HepG2 (cell line): ENCODE measurements around the gene ZNF213.

ENCODE experiments used
- CBX2 ChIP-seq, 2 experiments: fragments of 200-600 bp in 1 of 2; sonication (generic); formaldehyde crosslinking in 1 of 2; IDR thresholded peaks; 2 replicates each; pipeline versions ENCODE4 v1.7.0 to v1.8.1; 2018 to 2022; ENCODE audit warnings: low read depth in 2 of 2, low read length in 1 of 2, mild to moderate bottlenecking in 1 of 2, missing genetic modification reagents in 1 of 2
- EP300 ChIP-seq, 3 experiments: sonication (generic) in 1 of 3; formaldehyde crosslinking in 1 of 3; IDR thresholded peaks; 2 replicates each; pipeline versions ENCODE4 v1.5.1 to v1.6.1; 2011 to 2020; ENCODE audit warnings: low read depth in 2 of 3, low read length in 2 of 3, borderline replicate concordance in 1 of 3, improper control_type of control experiment in 1 of 3, mild to moderate bottlenecking in 1 of 3, missing genetic modification reagents in 1 of 3, moderate library complexity in 1 of 3
- HDAC6 ChIP-seq: fragments of 200-600 bp; sonication (generic); IDR thresholded peaks from 2 replicates; pipeline ENCODE4 v1.7.0; 2017; ENCODE audit warnings: mild to moderate bottlenecking, antibody characterized with exemption, low read length, low read depth
- JARID2 ChIP-seq: sonication (generic); formaldehyde crosslinking; IDR thresholded peaks from 2 replicates; pipeline ENCODE4 v1.8.1; 2023; ENCODE audit warnings: missing genetic modification reagents, inconsistent platforms; ENCODE audit not compliant: insufficient replicate concordance
- MAF1 ChIP-seq: sonication (generic); formaldehyde crosslinking; IDR thresholded peaks from 2 replicates; pipeline ENCODE4 v1.5.0; 2020; ENCODE audit warnings: missing genetic modification reagents, borderline replicate concordance
- POLR2A ChIP-seq, 2 experiments: IDR thresholded peaks; 2 replicates each; pipeline ENCODE4 v1.6.1; 2011; ENCODE audit warnings: low read depth in 2 of 2, low read length in 2 of 2, mild to moderate bottlenecking in 1 of 2, moderate library complexity in 1 of 2; ENCODE audit not compliant: insufficient read depth in 1 of 2
- RNF2 ChIP-seq: fragments of 450-650 bp; conservative IDR thresholded peaks from 2 replicates; pipeline ENCODE4 v1.6.1; 2016; ENCODE audit warnings: low read depth
- ZBTB1 ChIP-seq: sonication (generic); formaldehyde crosslinking; IDR thresholded peaks from 2 replicates; pipeline ENCODE4 v1.4.0; 2020; ENCODE audit warnings: missing genetic modification reagents, borderline replicate concordance
- ZFP1 ChIP-seq: IDR thresholded peaks from 2 replicates; pipeline ENCODE4 v1.6.1; 2016
- ZNF350 ChIP-seq: sonication (generic); formaldehyde crosslinking; IDR thresholded peaks from 2 replicates; pipeline ENCODE4 v1.4.0; 2020; ENCODE audit warnings: mild to moderate bottlenecking, low read depth, missing genetic modification reagents, borderline replicate concordance
- TF ChIP-seq, protein P1 (sequence below): sonication (generic); formaldehyde crosslinking; IDR thresholded peaks from 2 replicates; pipeline ENCODE4 v1.5.0; 2020; ENCODE audit warnings: mild to moderate bottlenecking, missing genetic modification reagents, moderate library complexity
- TF ChIP-seq, protein P2 (sequence below): sonication (generic); formaldehyde crosslinking; IDR thresholded peaks from 2 replicates; pipeline ENCODE4 v1.4.0; 2020; ENCODE audit warnings: mild to moderate bottlenecking, missing genetic modification reagents, borderline replicate concordance

DNA sequence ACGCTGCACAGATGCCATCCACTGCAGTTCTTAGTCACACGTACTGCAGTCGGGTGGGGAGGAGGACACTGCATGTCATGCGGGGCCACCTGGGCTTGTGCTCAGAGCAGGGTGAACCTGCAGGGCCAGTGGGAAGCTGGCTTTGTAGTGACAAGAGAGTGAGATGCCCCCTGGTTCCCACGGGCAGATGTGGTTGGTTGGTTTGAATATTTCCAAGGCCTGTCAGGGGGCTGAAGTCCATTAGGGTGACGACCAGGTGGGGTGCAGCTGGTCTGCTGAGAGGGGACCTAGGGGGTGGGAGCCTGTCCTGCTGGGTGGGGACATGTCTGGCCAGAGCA lies 14.3 kb downstream of the ZNF213 start:
- TF ChIP-seq, protein P1, sequence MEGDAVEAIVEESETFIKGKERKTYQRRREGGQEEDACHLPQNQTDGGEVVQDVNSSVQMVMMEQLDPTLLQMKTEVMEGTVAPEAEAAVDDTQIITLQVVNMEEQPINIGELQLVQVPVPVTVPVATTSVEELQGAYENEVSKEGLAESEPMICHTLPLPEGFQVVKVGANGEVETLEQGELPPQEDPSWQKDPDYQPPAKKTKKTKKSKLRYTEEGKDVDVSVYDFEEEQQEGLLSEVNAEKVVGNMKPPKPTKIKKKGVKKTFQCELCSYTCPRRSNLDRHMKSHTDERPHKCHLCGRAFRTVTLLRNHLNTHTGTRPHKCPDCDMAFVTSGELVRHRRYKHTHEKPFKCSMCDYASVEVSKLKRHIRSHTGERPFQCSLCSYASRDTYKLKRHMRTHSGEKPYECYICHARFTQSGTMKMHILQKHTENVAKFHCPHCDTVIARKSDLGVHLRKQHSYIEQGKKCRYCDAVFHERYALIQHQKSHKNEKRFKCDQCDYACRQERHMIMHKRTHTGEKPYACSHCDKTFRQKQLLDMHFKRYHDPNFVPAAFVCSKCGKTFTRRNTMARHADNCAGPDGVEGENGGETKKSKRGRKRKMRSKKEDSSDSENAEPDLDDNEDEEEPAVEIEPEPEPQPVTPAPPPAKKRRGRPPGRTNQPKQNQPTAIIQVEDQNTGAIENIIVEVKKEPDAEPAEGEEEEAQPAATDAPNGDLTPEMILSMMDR (CRISPR knock-in tag) = no peak
- TF ChIP-seq CBX2 (IDR thresholded peaks at IDR 0.05; ENCODE audit: low read depth, low read length) = no peak
- no peak for TF ChIP-seq CBX2 (CRISPR knock-in tag; IDR thresholded peaks at IDR 0.05; ENCODE audit: low read depth)
- TF ChIP-seq MAF1 (CRISPR knock-in tag) = no peak
- TF ChIP-seq ZBTB1 = no peak
- TF ChIP-seq HDAC6 = no peak
- TF ChIP-seq ZNF350 = no peak
- TF ChIP-seq EP300 (IDR thresholded peaks at IDR 0.05; ENCODE audit: low read depth in 2 of 2, low read length in 2 of 2) = no peak
- TF ChIP-seq EP300 (CRISPR knock-in tag; IDR thresholded peaks at IDR 0.05; ENCODE audit: borderline replicate concordance) = no peak
- TF ChIP-seq RNF2 = no peak
- TF ChIP-seq JARID2 = no peak
- TF ChIP-seq, protein P2, sequence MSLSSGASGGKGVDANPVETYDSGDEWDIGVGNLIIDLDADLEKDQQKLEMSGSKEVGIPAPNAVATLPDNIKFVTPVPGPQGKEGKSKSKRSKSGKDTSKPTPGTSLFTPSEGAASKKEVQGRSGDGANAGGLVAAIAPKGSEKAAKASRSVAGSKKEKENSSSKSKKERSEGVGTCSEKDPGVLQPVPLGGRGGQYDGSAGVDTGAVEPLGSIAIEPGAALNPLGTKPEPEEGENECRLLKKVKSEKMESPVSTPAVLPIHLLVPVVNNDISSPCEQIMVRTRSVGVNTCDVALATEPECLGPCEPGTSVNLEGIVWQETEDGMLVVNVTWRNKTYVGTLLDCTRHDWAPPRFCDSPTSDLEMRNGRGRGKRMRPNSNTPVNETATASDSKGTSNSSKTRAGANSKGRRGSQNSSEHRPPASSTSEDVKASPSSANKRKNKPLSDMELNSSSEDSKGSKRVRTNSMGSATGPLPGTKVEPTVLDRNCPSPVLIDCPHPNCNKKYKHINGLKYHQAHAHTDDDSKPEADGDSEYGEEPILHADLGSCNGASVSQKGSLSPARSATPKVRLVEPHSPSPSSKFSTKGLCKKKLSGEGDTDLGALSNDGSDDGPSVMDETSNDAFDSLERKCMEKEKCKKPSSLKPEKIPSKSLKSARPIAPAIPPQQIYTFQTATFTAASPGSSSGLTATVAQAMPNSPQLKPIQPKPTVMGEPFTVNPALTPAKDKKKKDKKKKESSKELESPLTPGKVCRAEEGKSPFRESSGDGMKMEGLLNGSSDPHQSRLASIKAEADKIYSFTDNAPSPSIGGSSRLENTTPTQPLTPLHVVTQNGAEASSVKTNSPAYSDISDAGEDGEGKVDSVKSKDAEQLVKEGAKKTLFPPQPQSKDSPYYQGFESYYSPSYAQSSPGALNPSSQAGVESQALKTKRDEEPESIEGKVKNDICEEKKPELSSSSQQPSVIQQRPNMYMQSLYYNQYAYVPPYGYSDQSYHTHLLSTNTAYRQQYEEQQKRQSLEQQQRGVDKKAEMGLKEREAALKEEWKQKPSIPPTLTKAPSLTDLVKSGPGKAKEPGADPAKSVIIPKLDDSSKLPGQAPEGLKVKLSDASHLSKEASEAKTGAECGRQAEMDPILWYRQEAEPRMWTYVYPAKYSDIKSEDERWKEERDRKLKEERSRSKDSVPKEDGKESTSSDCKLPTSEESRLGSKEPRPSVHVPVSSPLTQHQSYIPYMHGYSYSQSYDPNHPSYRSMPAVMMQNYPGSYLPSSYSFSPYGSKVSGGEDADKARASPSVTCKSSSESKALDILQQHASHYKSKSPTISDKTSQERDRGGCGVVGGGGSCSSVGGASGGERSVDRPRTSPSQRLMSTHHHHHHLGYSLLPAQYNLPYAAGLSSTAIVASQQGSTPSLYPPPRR (CRISPR knock-in tag) = no peak
- TF ChIP-seq ZFP1 (CRISPR knock-in tag) = no peak
- no peak for TF ChIP-seq POLR2A (IDR thresholded peaks at IDR 0.05; ENCODE audit: insufficient read depth in 1 of 2, low read depth in 2 of 2, low read length in 2 of 2)
